Heart right ventricle (tissue), 16 donors: Measurements from ENCODE around the gene PLA2G15. TPM values are rescaled to one million over a fixed set of nuclear protein-coding genes. Genes with fewer than 3 reads are reported as not detected.
"Not testable (repeated sequence)": the region's sequence is repeated elsewhere in the genome, so short reads cannot be mapped to it uniquely, and the experiment has no call there.

Experiments
- ATAC-seq, 8 donors: fragments of 200-7000 bp; cut with Tn5 transposase; one replicate each; pipeline ENCODE4 v1.9.1; 2020; ENCODE audit warnings: mild to moderate bottlenecking in 8 of 8, moderate library complexity in 8 of 8, moderate number of reproducible peaks in 1 of 8
- DNase-seq, 2 donors: peaks; one replicate each; pipeline ENCODE4 v3.0.0-alpha.2; 2020
- H3K27ac ChIP-seq, 10 donors: fragments of 200-600 bp; sonication (generic) in 2 of 10; one replicate each; pipeline versions ENCODE4 v1.5.0 to v1.8.0; 2020 to 2022; ENCODE audit warnings: mild to moderate bottlenecking in 3 of 10
- H3K27me3 ChIP-seq, 7 donors: fragments of 200-600 bp; one replicate each; pipeline ENCODE4 v1.8.0; 2021 to 2022; ENCODE audit warnings: mild to moderate bottlenecking in 2 of 7
- H3K36me3 ChIP-seq, 9 donors: fragments of 200-600 bp; sonication (generic) in 1 of 9; one replicate each; pipeline versions ENCODE4 v1.5.0 to v1.8.0; 2020 to 2022; ENCODE audit warnings: mild to moderate bottlenecking in 2 of 9
- H3K4me1 ChIP-seq, 9 donors: fragments of 200-600 bp; sonication (generic) in 1 of 9; one replicate each; pipeline versions ENCODE4 v1.5.0 to v1.8.0; 2020 to 2022; ENCODE audit warnings: mild to moderate bottlenecking in 4 of 9
- H3K4me3 ChIP-seq, 10 donors: fragments of 200-600 bp; sonication (generic) in 2 of 10; one replicate each; pipeline versions ENCODE4 v1.5.0 to v1.8.0; 2020 to 2022; ENCODE audit warnings: mild to moderate bottlenecking in 7 of 10, moderate library complexity in 2 of 10
- H3K9me3 ChIP-seq, 11 donors: fragments of 200-600 bp in 10 of 11; sonication (generic) in 2 of 11; one replicate each; pipeline versions ENCODE4 v1.5.0 to v1.8.0; 2013 to 2022; ENCODE audit warnings: mild to moderate bottlenecking in 2 of 11, control low read depth in 1 of 11, moderate library complexity in 1 of 11
- WGBS, 2 donors: extraction: QIAGEN DNeasy Blood & Tissue Kit; methylation state at CpG; one replicate each; pipeline ENCODE4 v1.1.7; 2013; ENCODE audit warnings: inconsistent platforms in 1 of 2; 5-methylcytosine and 5-hydroxymethylcytosine counted together
- intact Hi-C, 10 donors: fragments of 100-400 bp; cut with DNase I; formaldehyde crosslinking; loops; one replicate each; pipeline versions ENCODE4 v1.11.1 to v1.14.2; 2022
- polyA plus RNA-seq, 2 donors: library from polyadenylated mRNA; stranded (reverse); fragments of 200-250 nt; gene quantifications; one replicate each; pipeline ENCODE4 v1.2.3, GENCODE V29; 2013
- total RNA-seq, 10 donors: library from RNA; stranded (reverse); fragmentation: NEBNext Ultra II Directional in 3 of 10; extraction: Animal tissue kit (Norgen Biotek cat#: 25700) in 3 of 10; gene quantifications; one replicate each; pipeline versions ENCODE4 v1.2.1 to v1.2.4, GENCODE V29; 2021 to 2023
- TF ChIP-seq, protein P1 (sequence below), 9 donors: fragments of 200-600 bp; sonication (generic) in 2 of 9; IDR thresholded peaks; one replicate each; pipeline versions ENCODE4 v1.5.0 to v1.8.0; 2021 to 2022; ENCODE audit warnings: antibody characterized with exemption in 9 of 9, mild to moderate bottlenecking in 5 of 9, moderate library complexity in 1 of 9
- donor health status: Arrhythmogenic right ventricular cardiomyopathy.
- donor health status: ischemic (EF 13 %, LVEDD 7.1; RV severe dilation, severe dysfunction).
- donor health status: healthy with polysubstance abuse.
- donor health status: DM: no; HTN: yes; CAD: no.
- donor health status: DM: no; HTN: no; CAD: no.
- donor health status: ischemic (EF 25% LVEDD 6.9; RV normal size, moderate dysfunction).
- donor health status: ischemic (EF 25% LVEDD 5.7; RV mildly dilated, moderate dysfunction).
- donor health status: healthy.
- donor health status: DM: yes; HTN: yes; CAD: no.
- donor health status: Ischemic cardiomyopathy.
- donor health status: ischemic (EF 35%, LVEDD 5.7; RV mildly dilated, moderate dysfunction).
- donor health status: nonischemic (EF 11% LVEDD 7.7; RV severe dilation, severe dysfunction).
- donor health status: DM: yes; HTN: yes; CAD: no.
- donor health status: PGD.
- donor health status: ischemic (EF 29% LVEDD 5.4; RV normal size, mild dysfunction).
- donor health status: nonischemic (EF 23%, LVEDD 6.1; RV moderate dilation, normal function).

The PLA2G15 gene
- total and polyA plus RNA-seq, 12 donors: 31.0 to 62.1 (median 38.8) TPM

DNA sequence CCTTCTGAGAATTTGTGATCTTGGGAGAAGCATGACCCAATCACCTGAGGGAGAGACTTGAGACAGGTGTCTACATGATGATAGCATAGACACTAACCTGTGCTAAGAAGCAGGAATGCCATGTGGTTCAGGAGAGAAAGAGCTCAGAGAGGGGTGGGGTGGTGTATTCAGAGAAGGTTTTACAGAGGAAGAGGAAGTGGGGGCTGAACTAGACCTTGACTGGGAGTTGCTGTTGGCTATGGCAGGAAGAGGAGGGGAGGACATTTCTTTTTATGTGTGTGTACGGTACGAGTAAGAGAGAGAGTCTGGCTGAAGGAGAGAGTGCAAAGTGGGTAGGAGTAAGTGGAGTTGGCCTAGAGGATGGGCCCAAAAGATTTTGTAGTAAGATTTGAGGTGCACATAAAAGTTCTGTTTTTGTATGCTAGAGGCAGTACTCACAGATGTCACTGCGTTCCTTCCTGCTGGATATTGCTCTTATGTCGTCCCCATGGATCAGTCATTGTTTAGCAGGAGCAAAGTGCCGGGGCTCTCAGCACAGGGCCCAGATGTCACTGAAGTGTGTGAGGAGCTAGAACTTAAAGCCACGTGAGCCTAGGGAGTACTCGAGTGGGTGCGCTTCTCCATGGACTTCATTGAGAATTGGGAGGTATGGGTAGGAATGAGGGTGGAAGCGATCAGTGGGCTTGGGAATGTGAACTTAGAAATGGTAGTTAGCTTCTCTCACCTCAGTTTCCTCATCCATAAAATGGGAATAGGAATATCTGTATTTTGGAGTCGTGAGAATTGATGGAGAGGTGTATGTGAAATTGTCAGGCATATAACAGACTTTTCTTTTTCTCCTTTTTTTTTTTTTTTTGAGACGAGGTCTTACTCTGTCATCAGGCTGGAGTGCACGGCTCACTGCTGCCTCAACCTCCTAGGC, 41.2 kb downstream of the PLA2G15 start:
- WGBS, 2 donors: 69 to 83% methylated on average over 12 of the region's 12 CpGs
- intact Hi-C loops: no loop called here
- Histone ChIP-seq H3K36me3 (peaks cover 0 to 62% (median 16%) of the 10 kb centered on the region in 9 donors), H3K4me1 (peaks cover 43 to 100% (median 94%) of the 10 kb centered on the region in 9 donors), H3K9me3 (no peaks in the 10 kb centered on the region), H3K4me3 (peak overlapping the region in 3 of 10 donors; percentile 1 to 17 (median 15)), H3K27ac (peak overlapping the region; percentile 13 to 88 (median 81)), H3K27me3 (no peaks in the 10 kb centered on the region)
- ATAC-seq: peak in 5 of 8 donors; percentile 17 to 50 (median 25)
- TF ChIP-seq, protein P1, sequence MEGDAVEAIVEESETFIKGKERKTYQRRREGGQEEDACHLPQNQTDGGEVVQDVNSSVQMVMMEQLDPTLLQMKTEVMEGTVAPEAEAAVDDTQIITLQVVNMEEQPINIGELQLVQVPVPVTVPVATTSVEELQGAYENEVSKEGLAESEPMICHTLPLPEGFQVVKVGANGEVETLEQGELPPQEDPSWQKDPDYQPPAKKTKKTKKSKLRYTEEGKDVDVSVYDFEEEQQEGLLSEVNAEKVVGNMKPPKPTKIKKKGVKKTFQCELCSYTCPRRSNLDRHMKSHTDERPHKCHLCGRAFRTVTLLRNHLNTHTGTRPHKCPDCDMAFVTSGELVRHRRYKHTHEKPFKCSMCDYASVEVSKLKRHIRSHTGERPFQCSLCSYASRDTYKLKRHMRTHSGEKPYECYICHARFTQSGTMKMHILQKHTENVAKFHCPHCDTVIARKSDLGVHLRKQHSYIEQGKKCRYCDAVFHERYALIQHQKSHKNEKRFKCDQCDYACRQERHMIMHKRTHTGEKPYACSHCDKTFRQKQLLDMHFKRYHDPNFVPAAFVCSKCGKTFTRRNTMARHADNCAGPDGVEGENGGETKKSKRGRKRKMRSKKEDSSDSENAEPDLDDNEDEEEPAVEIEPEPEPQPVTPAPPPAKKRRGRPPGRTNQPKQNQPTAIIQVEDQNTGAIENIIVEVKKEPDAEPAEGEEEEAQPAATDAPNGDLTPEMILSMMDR (IDR thresholded peaks at IDR 0.05): no peak
- DNase-seq: no peak

DNA sequence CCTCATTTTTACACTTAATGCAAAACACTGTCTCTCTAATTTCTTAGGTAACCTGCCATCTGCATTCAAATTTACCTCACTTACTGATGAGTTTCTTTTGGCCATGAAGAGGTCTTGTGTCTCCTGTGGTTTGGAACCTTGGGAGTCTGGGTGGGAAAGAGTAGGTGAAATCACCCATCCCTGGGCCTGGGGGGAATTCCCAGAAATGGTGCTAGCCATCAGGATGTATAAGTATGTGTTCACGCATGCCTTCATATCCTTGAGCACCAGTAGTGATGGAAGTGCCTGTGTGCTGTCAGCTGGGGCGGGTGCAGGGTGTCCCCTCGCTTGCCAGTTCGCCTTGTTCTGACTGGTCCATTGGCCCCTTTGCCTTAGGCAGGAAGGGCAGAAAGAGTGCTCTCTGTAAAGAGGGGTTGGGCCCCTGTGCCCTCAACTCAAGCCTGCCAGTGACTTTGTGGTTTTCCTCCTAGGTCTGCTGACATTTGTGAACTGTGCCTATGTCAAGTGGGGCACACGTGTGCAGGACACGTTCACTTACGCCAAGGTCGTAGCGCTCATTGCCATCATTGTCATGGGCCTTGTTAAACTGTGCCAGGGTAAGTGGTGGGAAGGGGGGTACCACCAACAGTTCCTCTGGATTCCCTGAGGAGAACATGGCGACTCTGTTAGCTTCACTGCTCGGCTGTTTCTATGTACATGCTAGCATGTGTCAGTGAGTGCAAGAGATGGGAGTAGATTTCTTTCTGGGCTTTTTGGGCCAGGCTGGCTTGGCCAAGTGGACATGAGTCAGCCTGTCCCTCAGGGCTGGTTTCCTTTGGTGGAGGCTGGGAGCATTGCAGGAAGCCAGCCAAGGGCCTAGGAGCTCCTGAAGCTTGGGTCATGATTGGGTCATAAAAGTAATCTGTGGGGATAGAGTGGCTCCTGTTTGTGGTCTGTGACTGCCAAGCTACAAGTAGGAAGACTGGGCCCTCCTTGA, 42.4 kb downstream of the PLA2G15 start:
- WGBS, 2 donors: 77 to 85% methylated on average over 11 of the region's 11 CpGs
- Histone ChIP-seq H3K4me1 (peaks cover 43 to 97% (median 89%) of the 10 kb centered on the region in 9 donors), H3K27me3 (no peaks in the 10 kb centered on the region), H3K4me3 (no peak overlapping the region), H3K9me3 (no peaks in the 10 kb centered on the region), H3K36me3 (peaks cover 0 to 59% (median 22%) of the 10 kb centered on the region in 9 donors), H3K27ac (peak overlapping the region; percentile 52 to 88 (median 76))
- ATAC-seq: peak; percentile 59 to 83 (median 70)
- peak; percentile 68 to 77 for DNase-seq
- intact Hi-C loops: loop anchor here in 1 of 10 donors (2.0 kb wide), 1 partner anchor 23 kb away; the partner anchor contains the start of genes PRMT7 and SLC7A6OS
- TF ChIP-seq, protein P1 (IDR thresholded peaks at IDR 0.05): peak in 2 of 9 donors; percentile 12 to 15

DNA sequence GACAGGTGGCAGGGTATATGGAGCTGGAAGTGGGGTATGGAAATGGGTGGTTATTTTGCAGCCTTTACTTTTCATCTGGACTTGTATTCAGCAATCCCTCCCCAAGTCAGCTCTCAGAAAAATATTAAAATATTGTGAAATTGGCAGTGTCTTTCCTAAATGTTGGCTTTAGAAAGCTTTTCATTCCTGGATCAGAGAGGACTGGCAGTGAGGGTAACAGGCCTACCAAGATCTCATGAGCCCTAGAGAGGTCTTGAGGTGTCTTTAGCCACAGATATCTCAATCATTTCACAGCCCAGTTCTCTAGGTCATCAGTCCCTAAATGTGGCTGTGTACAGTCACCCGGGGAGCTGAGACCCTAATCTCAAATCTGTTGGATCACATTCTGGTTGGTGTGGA, 43.1 kb downstream of the PLA2G15 start:
- ATAC-seq (peak in 1 of 8 donors; percentile 1), DNase-seq (no peak)
- no peaks in the 10 kb centered on the region for H3K9me3 ChIP-seq
- no peak overlapping the region for H3K4me3 ChIP-seq
- peak overlapping the region; percentile 52 to 88 (median 76) for H3K27ac ChIP-seq
- TF ChIP-seq, protein P1 (IDR thresholded peaks at IDR 0.05): no peak
- H3K36me3 ChIP-seq: peaks cover 0 to 59% (median 28%) of the 10 kb centered on the region in 9 donors
- intact Hi-C loops: loop anchor here in 1 of 10 donors (2.0 kb wide), 1 partner anchor 23 kb away; the partner anchor contains the start of genes PRMT7 and SLC7A6OS
- H3K4me1 ChIP-seq: peaks cover 41 to 91% (median 82%) of the 10 kb centered on the region in 9 donors
- 81 to 87% methylated on average over 1 of the region's 1 CpG for WGBS, 2 donors
- no peaks in the 10 kb centered on the region for H3K27me3 ChIP-seq

DNA sequence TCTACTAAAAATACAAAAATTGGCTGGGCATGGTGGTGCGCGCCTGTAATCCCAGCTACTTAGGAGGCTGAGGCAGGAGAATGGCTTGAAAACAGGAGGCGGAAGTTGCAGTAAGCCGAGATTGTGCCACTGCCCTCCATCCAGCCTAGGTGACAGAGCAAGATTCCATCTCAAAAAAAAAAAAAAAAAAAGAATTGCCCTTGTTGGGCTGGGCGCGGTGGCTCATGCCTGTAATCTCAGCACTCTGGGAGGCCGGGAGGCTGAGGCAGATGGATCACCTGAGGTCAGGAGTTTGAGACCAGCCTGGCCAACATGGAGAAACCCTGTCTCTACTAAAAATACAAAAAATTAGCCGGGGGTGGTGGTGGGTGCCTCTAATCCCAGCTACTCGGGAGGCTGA, 43.6 kb downstream of the PLA2G15 start:
- Histone ChIP-seq H3K36me3 (peaks cover 0 to 64% (median 33%) of the 10 kb centered on the region in 9 donors), H3K27ac (peak overlapping the region in 9 of 10 donors; percentile 66 to 88 (median 80)), H3K4me1 (peaks cover 38 to 85% (median 77%) of the 10 kb centered on the region in 9 donors)
- not testable (repeated sequence) for H3K4me3 ChIP-seq, ATAC-seq, H3K9me3 ChIP-seq, DNase-seq, H3K27me3 ChIP-seq
- intact Hi-C loops: loop anchor here in 1 of 10 donors (2.0 kb wide), 1 partner anchor 22 kb away; the partner anchor contains the start of genes PRMT7 and SLC7A6OS
- WGBS, 2 donors: 89 to 95% methylated on average over 9 of the region's 9 CpGs
